IPS-NIHi7 (cell line): ENCODE data around the gene CRAMP1.

Source experiments
- DNase-seq: peaks from one replicate; pipeline ENCODE4 v3.0.0; 2012; ENCODE audit warnings: mixed read lengths; ENCODE audit errors: extremely low spot score

The CRAMP1 gene

GRCh38 chr16:1596516-1596915 lies 15.6 kb upstream of the CRAMP1 start:
- no peak for DNase-seq

- no peak for DNase-seq
Measured at GRCh38 chr16:1597154-1597553, 15.0 kb upstream of the CRAMP1 start.

- DNase-seq = no peak
Measured at GRCh38 chr16:1601031-1601430, 11.1 kb upstream of the CRAMP1 start.

- no peak for DNase-seq
Measured at GRCh38 chr16:1601489-1601888, 10.7 kb upstream of the CRAMP1 start.

- DNase-seq = no peak
Measured at GRCh38 chr16:1602285-1602684, 9.9 kb upstream of the CRAMP1 start.

- DNase-seq = no peak
Measured at GRCh38 chr16:1606774-1607173, 5.4 kb upstream of the CRAMP1 start.

- DNase-seq = no peak
Measured at GRCh38 chr16:1607971-1608370, 4.2 kb upstream of the CRAMP1 start.

- DNase-seq = peak; percentile 94
Measured at GRCh38 chr16:1610071-1610898, 1.9 kb upstream of the CRAMP1 start.

- no peak for DNase-seq
Measured at GRCh38 chr16:1610899-1611632, 1.1 kb upstream of the CRAMP1 start.

GRCh38 chr16:1613211-1613622 lies 1.1 kb downstream of the CRAMP1 start:
- no peak for DNase-seq

GRCh38 chr16:1613728-1614455 lies 1.7 kb downstream of the CRAMP1 start:
- DNase-seq = peak; percentile 43

GRCh38 chr16:1614456-1615102 lies 2.4 kb downstream of the CRAMP1 start:
- DNase-seq = peak; percentile 58

GRCh38 chr16:1615761-1616160 lies 3.6 kb downstream of the CRAMP1 start:
- no peak for DNase-seq

GRCh38 chr16:1619976-1620375 lies 7.8 kb downstream of the CRAMP1 start:
- no peak for DNase-seq

- DNase-seq = no peak
Measured at GRCh38 chr16:1620391-1620790, 8.2 kb downstream of the CRAMP1 start.

GRCh38 chr16:1621851-1622250 lies 9.7 kb downstream of the CRAMP1 start:
- no peak for DNase-seq

- no peak for DNase-seq
Measured at GRCh38 chr16:1626327-1626726, 14.2 kb downstream of the CRAMP1 start.

GRCh38 chr16:1626776-1627175 lies 14.6 kb downstream of the CRAMP1 start:
- DNase-seq = no peak

- DNase-seq = no peak
Measured at GRCh38 chr16:1630450-1631213, 18.5 kb downstream of the CRAMP1 start.

GRCh38 chr16:1631230-1631629 lies 19.1 kb downstream of the CRAMP1 start:
- no peak for DNase-seq
